BJ (cell line): ENCODE results near the gene CDH12. TPM values are rescaled to one million over a fixed set of nuclear protein-coding genes. Genes with fewer than 3 reads are reported as not detected.

Experiments used
- CTCF ChIA-PET: fragments of 350-600 bp; formaldehyde crosslinking; extraction: SDS; loops from one replicate; lab custom pipeline; 2021; ENCODE audit warnings: antibody characterized with exemption, inconsistent platforms; lab: Yijun Ruan, JAX
- POLR2A ChIA-PET: fragments of 300-600 bp; sonication (Branson Sonifier 250); formaldehyde crosslinking; extraction: SDS; loops from one replicate; lab custom pipeline; 2021; ENCODE audit warnings: antibody characterized with exemption; lab: Charles Lee
- DNase-seq: peaks from one replicate; pipeline ENCODE4 v3.0.0-alpha.2; 2011; ENCODE audit warnings: low read depth
- H3K27me3 ChIP-seq: 2 replicates; pipeline ENCODE4 v1.6.0; 2011; ENCODE audit warnings: low read length; ENCODE audit not compliant: control insufficient read depth, insufficient read depth
- H3K36me3 ChIP-seq: 2 replicates; pipeline ENCODE4 v1.5.1; 2011; ENCODE audit warnings: low read length; ENCODE audit not compliant: control insufficient read depth, insufficient read depth
- H3K4me3 ChIP-seq: 2 replicates; pipeline ENCODE4 v1.5.1; 2011; ENCODE audit warnings: low read depth, mild to moderate bottlenecking, control low read depth, low read length
- polyA plus RNA-seq: library from polyadenylated mRNA; depleted of rRNA; stranded (reverse); fragments of >200 nt; gene quantifications from 2 replicates; pipeline ENCODE4 v1.2.3, GENCODE V29; 2011
- TF ChIP-seq, protein P1 (sequence below): IDR thresholded peaks from 2 replicates; pipeline ENCODE4 v1.5.1; 2011; ENCODE audit warnings: low read depth, mild to moderate bottlenecking, control low read depth, inconsistent platforms, low read length, moderate library complexity; ENCODE audit not compliant: insufficient read depth

The CDH12 gene
- polyA plus RNA-seq, 1 experiment: not detected

DNA sequence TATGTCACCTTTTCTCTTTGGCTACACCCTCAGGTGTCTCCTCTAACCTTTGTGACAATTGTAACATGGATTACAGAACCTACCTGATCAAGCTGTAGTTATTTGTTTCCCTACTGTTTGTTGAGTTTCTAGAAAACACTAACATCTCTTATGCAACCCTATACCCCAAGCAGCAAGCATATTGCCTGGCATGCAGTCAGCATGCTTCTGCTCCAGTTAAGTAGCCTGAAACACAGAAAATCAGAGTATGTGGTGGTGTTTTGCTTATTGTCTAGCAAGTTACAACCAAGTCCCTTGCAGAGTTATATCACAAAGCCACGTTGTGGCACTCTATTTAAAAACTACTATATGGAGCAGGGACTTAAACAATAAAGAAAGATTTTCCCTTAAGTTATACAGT lies 131.1 kb downstream of the CDH12 start:
- TF ChIP-seq, protein P1, sequence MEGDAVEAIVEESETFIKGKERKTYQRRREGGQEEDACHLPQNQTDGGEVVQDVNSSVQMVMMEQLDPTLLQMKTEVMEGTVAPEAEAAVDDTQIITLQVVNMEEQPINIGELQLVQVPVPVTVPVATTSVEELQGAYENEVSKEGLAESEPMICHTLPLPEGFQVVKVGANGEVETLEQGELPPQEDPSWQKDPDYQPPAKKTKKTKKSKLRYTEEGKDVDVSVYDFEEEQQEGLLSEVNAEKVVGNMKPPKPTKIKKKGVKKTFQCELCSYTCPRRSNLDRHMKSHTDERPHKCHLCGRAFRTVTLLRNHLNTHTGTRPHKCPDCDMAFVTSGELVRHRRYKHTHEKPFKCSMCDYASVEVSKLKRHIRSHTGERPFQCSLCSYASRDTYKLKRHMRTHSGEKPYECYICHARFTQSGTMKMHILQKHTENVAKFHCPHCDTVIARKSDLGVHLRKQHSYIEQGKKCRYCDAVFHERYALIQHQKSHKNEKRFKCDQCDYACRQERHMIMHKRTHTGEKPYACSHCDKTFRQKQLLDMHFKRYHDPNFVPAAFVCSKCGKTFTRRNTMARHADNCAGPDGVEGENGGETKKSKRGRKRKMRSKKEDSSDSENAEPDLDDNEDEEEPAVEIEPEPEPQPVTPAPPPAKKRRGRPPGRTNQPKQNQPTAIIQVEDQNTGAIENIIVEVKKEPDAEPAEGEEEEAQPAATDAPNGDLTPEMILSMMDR: no peak
- Histone ChIP-seq H3K36me3 (no peaks in the 10 kb centered on the region), H3K27me3 (no peaks in the 10 kb centered on the region), H3K4me3 (no peak overlapping the region)
- no peak for DNase-seq
- POLR2A ChIA-PET: no interaction called here
- CTCF ChIA-PET: no interaction called here

DNA sequence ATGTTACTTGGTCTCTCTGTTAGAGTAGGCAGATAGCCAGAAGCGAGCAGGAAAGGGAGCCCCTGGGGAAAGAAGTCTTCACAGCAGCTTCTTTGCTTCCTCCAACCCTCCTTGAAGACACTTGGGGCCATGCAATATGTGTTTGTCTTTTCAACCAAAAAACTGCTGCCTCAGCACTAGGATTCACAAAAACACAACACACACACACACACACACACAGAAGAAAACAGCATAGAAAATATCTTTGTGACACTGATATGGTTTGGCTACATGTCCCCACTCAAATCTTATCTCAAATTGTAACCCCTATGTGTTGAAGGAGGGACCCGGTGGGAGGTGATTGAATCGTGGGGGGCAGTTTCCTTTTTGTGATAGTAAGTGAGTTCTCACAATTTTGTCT lies 133.3 kb downstream of the CDH12 start:
- ChIA-PET CTCF (no interaction called here), POLR2A (no interaction called here)
- no peaks in the 10 kb centered on the region for H3K36me3 ChIP-seq
- DNase-seq: no peak
- H3K27me3 ChIP-seq: no peaks in the 10 kb centered on the region
- TF ChIP-seq, protein P1: no peak
- H3K4me3 ChIP-seq: no peak overlapping the region

DNA sequence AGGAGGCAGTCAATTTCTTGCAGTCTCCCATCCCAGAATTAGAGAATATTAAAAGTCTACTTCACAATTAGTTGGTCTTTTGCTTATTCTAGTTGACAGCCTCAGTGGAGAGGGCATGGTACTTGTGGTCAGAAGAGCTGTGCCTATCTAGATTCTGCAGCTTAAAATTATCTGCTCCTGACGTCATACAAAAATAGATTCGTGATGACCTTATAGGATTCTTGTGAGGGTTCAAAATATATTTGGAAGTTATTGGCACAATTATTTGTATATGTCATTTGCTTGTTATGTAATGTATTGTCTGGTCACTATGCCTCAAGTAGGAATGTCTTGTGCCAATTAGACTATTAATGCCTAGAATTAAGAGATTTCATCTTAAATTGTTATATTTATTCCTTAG lies 142.5 kb downstream of the CDH12 start:
- TF ChIP-seq, protein P1: no peak
- CTCF ChIA-PET: no interaction called here
- Histone ChIP-seq H3K4me3 (no peak overlapping the region), H3K27me3 (no peaks in the 10 kb centered on the region), H3K36me3 (no peaks in the 10 kb centered on the region)
- no peak for DNase-seq
- POLR2A ChIA-PET: no interaction called here

DNA sequence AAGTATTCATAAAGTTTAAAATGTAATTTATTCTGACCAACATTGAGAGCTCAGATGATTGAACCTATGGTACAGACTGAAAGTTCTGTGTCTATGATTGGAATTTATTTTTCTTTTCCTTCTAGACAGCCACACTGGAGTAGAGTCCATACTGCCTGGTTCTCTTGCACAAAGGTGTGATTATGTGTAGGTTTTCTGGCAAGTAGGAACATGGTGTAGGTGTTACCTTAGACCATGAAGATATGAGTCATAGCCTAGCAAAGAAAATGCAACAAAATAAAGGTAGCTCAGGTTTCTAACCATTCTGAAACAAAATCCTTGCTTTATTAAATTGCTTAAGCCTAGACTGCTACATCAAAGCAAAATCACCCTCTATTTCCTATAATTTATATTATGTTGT lies 143.4 kb downstream of the CDH12 start:
- no peaks in the 10 kb centered on the region for H3K27me3 ChIP-seq
- DNase-seq: no peak
- CTCF ChIA-PET: interaction anchor here (0.6 kb wide), 2 partner anchors 33 to 286 kb away, joined by 3 to 4 read pairs; no protein-coding TSS in a partner anchor
- POLR2A ChIA-PET: no interaction called here
- H3K36me3 ChIP-seq: no peaks in the 10 kb centered on the region
- H3K4me3 ChIP-seq: no peak overlapping the region
- TF ChIP-seq, protein P1: no peak

DNA sequence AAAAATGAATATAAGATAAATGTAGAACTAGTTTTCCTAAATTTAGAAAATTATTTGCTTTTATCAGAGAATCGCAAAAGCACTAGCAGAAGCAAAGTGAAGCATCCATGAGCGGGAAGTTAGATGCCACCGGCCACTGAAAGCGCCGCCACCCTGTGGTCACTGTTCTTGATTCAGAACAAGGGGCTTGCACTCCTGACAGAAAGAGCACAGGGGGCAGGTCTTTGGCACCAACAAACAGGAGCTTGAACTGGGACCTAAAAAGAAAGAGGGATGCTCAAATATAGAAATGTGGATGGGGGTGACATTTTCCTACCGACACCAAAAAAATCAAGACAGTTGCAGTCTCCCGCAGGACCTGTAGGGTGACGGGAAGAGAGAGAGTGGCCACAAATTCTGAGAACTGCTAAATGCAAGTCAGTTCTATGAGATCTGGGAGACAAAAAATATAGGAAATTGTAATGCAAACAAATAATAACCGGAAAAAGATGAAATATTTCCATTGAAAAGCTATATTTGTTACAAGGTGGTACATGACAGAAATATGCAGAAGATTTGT lies 144.3 kb downstream of the CDH12 start:
- TF ChIP-seq, protein P1: no peak
- POLR2A ChIA-PET: no interaction called here
- H3K4me3 ChIP-seq: no peak overlapping the region
- H3K36me3 ChIP-seq: no peaks in the 10 kb centered on the region
- no peaks in the 10 kb centered on the region for H3K27me3 ChIP-seq
- CTCF ChIA-PET: interaction anchor here (0.6 kb wide), 1 partner anchor 33 kb away, joined by 4 read pairs; no protein-coding TSS in a partner anchor
- DNase-seq: no peak
